Skeletal muscle satellite cell (primary cell): ENCODE results near the gene OGFR.

ENCODE experiments used
- H3K27me3 ChIP-seq: 2 replicates; pipeline ENCODE4 v1.7.0; 2013; ENCODE audit warnings: low read length; ENCODE audit not compliant: control insufficient read depth, insufficient read depth
- H3K36me3 ChIP-seq: 2 replicates; pipeline ENCODE4 v1.7.0; 2013; ENCODE audit warnings: mild to moderate bottlenecking, control low read depth, low read length; ENCODE audit not compliant: insufficient read depth
- H3K4me1 ChIP-seq: 2 replicates; pipeline ENCODE4 v1.7.0; 2013; ENCODE audit warnings: low read length; ENCODE audit not compliant: control insufficient read depth, insufficient read depth
- H3K4me2 ChIP-seq: 2 replicates; pipeline ENCODE4 v1.7.0; 2013; ENCODE audit warnings: mild to moderate bottlenecking, low read length
- H3K4me3 ChIP-seq: 2 replicates; pipeline ENCODE4 v1.7.0; 2013; ENCODE audit warnings: low read length
- H3K9ac ChIP-seq: 2 replicates; pipeline ENCODE4 v1.7.0; 2013; ENCODE audit warnings: mild to moderate bottlenecking, low read depth, low read length, moderate library complexity
- H3K9me3 ChIP-seq: replicated peaks from 2 replicates; pipeline ENCODE4 v1.7.0; 2013; ENCODE audit warnings: mild to moderate bottlenecking, control low read depth, low read length

OGFR gene

DNA sequence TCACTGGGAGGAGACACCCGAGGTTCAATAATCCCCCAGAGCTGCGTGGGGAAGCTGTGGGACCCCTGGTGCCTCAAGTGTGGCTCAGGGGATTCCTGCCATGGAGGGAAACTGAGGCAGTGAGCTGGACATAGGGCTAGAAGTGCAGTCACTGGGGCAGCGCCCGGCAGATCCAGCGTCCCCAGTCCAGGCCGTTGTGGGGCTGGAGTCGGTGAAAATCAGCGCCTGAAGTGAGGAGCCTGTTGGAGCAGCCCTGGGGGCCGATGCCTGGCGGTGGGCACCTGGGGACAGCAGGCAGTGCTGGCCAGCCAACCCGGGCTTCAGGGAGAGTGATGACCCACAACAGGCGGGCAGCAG, 10.1 kb downstream of the OGFR start:
- Histone ChIP-seq H3K4me2 (no peak overlapping the region), H3K27me3 (peaks cover 29% of the 10 kb centered on the region), H3K4me3 (no peak overlapping the region), H3K9me3 (no peaks in the 10 kb centered on the region), H3K4me1 (peaks cover 31% of the 10 kb centered on the region), H3K36me3 (peaks cover 33% of the 10 kb centered on the region), H3K9ac (no peak overlapping the region)

DNA sequence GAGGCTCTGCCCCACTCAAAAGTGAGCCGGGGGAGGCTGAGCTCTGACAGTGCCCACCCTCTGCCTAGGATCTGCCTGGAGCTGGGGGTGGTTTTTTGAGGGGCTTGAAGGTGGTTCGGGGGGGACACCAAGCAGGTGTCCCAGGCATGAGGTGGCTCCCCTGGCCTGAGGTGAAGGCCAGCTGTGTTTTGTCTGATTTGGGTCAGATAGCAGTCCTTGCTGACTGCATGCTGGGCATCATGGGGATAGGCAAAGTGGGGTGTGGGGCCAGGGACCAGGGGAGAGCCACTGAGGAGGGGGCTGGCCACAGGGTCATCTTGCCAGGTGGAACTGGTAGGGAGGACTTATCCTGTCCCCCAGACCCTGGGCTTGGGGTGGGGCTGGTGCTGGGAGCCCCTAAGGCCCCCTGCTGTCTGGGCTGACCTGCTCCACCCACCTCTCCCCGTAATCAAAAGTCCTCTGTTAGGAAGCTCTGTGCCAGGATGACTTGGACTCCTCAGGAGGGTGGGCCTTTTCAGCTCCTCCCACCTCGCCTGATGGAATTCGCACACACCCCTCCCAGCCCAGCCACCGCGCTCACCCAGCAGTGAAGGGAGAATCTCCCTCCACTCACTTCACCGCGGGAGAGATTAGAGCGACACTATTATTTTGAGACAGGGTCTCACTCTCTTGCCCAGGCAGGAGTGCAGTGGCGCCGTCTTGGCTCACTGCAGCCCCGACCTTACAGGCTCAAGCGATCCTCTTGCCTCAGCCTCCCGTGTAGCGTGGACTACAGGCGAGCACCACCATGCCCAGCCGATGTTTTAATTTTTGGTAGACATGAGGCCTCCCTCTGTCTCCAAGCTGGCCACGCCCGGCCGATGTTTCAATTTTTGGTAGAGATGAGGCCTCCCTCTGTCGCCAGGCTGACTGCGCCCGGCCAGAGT, 10.7 kb downstream of the OGFR start:
- Histone ChIP-seq H3K36me3 (peaks cover 27% of the 10 kb centered on the region), H3K4me3 (no peak overlapping the region), H3K27me3 (peaks cover 29% of the 10 kb centered on the region), H3K9me3 (no peaks in the 10 kb centered on the region), H3K9ac (no peak overlapping the region), H3K4me2 (no peak overlapping the region), H3K4me1 (peaks cover 34% of the 10 kb centered on the region)

DNA sequence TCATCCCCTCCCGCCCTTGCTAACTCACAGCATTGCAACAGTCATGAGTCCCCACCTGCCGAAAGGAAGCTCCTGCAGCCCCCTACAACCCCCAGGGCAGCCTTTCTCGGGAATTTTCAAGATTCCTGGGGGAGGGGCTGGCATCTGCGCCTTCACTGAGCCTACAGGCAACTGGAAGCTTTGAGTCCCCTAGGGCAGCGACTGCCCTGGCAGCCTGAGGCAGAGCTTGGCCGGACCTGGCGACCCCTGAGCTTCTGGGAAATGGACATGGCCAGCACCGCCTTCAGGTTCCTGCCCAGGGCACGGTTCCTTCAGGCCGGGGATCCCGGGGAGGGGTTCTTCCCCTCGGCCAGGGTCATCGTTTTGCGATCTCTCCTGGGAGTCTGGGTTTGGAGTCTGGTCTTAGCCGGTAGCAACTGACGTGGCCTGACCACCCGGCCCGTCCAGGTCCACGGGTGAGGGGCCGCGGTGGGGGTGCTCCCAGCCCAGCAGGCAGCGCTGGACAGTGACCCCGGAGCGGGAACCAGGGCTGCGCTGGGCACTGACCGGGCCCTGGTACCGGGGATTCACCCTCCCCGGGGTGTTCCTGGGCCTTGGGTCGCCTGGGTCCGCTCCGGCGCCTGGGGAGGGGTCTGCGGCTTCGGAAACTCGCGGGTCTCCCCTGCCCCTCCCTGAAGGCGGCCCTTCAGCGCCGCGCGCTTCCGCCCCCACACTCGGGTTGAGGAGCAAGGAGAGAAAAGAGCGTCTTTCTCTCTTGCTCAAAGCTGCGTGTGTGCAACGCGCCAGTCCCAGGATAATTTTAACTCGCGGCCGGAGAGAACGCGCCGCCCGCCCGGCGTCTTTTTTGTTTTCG, 11.6 kb downstream of the OGFR start:
- Histone ChIP-seq H3K9ac (peak overlapping the region; percentile 26), H3K4me3 (peak overlapping the region; percentile 39), H3K27me3 (peaks cover 29% of the 10 kb centered on the region), H3K36me3 (peaks cover 19% of the 10 kb centered on the region), H3K9me3 (no peaks in the 10 kb centered on the region), H3K4me1 (peaks cover 34% of the 10 kb centered on the region), H3K4me2 (peak overlapping the region; percentile 78)

DNA sequence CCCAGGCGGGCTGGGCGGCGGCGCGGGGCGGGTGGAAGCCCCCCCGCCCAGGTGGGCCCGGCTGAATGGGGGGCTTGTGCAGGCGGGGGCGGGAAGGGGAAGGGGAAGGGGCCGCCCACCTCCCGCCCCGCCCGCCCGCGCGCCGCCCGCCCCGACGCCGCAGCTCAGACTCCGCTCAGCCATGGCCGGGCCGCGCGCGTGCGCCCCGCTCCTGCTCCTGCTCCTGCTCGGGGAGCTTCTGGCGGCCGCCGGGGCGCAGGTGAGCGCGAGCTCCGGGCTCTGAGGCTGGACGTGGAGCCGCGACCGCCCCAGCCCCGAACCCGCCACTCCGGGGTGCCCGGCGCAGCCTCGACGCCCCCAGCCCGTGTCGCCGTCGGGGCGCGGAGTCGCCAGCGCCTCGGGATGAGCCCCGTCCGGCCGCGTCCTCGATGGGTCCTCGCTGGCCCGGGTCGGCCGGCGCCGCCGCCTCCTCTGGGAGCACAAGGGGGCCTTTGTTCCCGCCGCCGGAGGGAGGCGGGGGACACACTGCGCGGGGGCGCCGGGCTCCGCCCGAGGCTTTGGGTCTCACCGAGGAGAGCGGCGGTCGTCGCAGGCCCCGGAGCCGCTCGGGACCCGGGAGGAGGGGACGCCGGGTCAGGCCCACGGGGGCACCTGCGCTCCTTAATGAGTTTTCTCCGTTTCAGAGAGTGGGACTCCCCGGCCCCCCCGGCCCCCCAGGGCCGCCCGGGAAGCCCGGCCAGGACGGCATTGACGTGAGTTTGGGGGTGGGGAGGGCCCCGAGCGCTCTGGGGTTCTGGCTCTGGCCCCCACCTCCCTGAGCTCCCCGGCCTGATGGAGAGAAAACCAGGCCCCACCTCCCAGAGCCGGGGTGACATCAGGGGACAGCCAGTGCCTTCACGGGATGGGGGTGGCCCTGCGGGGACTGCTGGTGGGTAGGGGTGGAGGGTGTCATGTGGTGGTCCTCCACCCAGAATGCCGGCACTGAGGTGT, 12.5 kb downstream of the OGFR start, which contains the start of gene COL9A3:
Gene COL9A3 (plus strand): TSS at position 167 of the 990 bp plus-strand sequence. CDS start 15 bp downstream, at position 182.
- Histone ChIP-seq H3K36me3 (peaks cover 14% of the 10 kb centered on the region), H3K27me3 (peaks cover 29% of the 10 kb centered on the region), H3K9me3 (no peaks in the 10 kb centered on the region), H3K9ac (peak within 1 kb of the TSS; percentile 26), H3K4me1 (peaks cover 34% of the 10 kb centered on the region), H3K4me3 (peak within 1 kb of the TSS; percentile 39), H3K4me2 (peak within 1 kb of the TSS; percentile 78)

DNA sequence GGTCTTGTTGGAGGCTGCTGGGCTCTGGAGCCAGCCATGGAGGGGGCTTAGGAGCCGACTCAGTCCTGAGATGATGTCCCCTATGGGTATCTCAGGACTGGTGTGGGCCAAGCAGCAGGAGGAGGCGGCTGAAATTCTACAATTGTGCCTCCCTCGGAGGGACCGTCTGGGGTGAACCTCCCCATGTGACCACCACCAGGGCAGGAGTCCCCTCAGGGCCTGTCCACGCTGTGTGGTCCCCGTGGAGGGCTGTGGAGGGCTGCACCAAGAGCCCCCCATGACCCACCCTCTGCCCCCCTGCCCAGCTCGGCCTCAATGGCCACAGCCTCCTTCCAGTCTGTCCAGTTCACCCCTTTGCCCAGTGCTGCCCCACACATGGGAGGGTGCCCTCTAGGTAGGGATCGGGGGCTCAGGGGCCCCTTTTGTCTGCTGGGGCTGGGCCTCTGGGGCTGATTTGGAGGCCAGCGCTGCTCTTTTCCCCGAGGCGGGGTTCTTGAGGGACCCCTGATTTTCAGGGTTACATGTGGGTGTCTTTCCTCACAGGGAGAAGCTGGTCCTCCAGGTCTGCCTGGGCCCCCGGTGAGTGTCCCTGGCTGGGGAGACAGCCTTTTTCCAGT, 13.4 kb downstream of the OGFR start:
- H3K27me3 ChIP-seq = peaks cover 29% of the 10 kb centered on the region

DNA sequence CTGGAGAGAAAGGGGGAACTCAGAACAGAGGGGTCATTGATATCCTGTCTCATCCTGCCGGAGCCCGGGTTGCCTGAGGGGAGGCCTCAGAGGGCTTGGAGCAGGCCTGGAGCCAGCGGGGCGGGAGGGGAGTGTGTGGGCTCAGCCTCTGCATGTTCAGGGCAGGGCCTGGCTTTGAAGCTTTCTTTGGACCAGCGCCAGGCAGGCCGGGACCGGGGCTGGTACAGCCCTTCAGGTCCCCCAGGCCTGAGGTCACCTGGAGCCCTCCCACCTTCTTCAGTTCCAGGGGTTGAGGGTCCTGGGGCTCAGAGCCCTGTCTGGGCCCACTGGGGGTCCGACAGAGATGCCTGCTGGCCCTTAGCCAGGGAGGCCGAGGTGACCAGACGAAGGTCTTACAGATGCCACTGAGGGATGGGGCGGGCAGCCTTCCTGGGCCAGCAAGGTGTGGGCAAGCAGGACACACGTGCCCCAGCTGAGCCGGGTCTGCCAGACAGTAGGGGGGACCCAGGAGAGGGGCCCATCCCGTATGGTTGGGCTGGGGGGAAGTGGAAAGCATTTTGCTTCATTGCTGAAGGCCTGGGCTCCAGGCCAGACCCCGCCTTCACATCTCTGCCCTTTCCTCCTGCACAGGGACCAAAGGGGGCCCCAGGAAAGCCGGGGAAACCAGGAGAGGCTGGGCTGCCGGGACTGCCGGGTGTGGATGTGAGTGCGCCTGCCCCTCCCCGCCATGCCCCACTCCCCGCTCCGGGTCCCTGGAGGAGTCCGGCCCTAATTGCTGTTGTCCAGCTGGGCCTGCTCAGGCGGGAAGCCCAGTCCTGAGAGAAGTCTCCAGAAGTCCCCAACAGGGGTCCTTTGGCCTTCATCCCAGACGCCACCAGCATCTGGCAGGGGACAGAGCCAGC, 14.2 kb downstream of the OGFR start:
- H3K4me3 ChIP-seq = no peak overlapping the region
- peaks cover 29% of the 10 kb centered on the region for H3K27me3 ChIP-seq
- H3K4me2 ChIP-seq = peak overlapping the region; percentile 57
- peaks cover 34% of the 10 kb centered on the region for H3K4me1 ChIP-seq
- H3K36me3 ChIP-seq = peaks cover 3% of the 10 kb centered on the region
- no peaks in the 10 kb centered on the region for H3K9me3 ChIP-seq
- H3K9ac ChIP-seq = no peak overlapping the region

More for the DNA sequence above, 13.4 kb downstream of the OGFR start:
- H3K4me2 ChIP-seq = peak overlapping the region; percentile 57
- H3K9me3 ChIP-seq = no peaks in the 10 kb centered on the region
- no peak overlapping the region for H3K4me3 ChIP-seq
- H3K4me1 ChIP-seq = peaks cover 34% of the 10 kb centered on the region
- H3K9ac ChIP-seq = no peak overlapping the region
- H3K36me3 ChIP-seq = peaks cover 8% of the 10 kb centered on the region

DNA sequence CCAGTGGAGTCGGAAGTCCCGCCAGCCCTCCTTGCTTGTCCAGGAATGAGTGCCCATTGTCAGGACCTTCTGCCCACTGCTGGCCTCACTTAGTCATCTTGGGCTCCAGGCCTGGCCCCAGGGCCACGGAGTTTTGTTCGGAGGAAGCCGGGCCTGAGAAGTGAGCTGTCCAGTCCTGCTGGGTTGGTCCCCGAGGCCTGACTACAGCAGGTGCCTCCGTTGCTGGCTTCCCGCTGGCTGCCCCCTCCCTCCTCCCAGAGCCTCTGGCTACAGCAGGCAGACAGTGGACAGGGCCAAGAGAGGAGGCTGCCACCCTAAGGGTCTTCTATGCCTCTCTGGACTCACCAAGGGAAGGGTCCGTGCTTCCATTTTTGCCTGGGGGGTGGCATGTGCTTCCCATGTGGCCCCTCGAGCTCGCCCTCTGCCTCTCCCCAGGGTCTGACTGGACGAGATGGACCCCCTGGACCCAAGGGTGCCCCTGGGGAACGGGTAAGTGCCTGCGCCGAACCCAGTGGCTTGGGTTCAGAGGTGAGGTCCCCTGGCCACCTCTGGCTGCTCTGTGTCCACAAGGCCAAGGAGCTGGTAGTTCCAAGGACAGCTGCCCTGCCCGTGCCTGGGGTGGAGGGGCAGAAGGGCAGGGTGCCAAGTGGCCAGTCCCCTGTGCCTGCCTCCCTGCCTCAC, 15.0 kb downstream of the OGFR start:
- Histone ChIP-seq H3K9me3 (no peaks in the 10 kb centered on the region), H3K9ac (no peak overlapping the region), H3K36me3 (no peaks in the 10 kb centered on the region), H3K4me1 (peaks cover 35% of the 10 kb centered on the region), H3K27me3 (peaks cover 29% of the 10 kb centered on the region), H3K4me3 (no peak overlapping the region), H3K4me2 (peak overlapping the region; percentile 57)

DNA sequence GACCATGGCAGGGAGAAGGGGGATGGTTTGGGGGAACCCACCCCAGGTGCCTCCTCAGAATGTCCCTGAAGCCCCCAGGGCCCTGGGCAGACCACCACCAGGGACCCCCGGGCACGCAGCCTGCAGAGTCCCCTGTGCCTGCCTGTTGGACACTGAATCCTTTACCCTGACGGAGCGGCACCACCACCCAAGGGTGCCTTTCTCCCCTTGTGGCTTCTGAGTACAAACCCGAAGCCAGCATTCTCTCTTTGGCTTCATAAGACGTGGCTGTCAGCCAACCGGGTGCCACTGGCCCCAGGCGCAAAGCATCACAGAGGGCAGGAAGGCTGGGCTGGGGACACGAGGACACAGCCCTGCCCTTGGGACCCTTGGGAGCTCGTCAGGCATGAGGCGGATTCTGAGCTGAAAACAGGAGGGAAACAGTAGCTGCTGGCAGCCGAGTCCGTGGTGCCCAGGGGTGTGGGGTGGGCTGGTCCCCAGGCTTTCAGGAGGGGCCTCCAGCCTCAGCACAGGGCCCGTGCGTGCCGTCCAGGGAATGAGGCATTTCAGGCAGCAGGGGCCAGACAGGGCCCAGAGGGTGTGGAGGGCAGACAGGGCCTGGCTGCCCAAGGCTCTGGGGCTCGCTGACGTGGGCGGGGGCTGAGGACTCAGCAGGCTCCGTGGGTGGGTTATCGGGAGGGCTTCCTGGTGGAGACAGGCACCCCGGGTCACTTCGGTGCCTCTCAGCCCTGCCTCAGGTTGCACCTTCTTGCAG, 15.8 kb downstream of the OGFR start:
- Histone ChIP-seq H3K4me2 (no peak overlapping the region), H3K4me1 (peaks cover 37% of the 10 kb centered on the region), H3K27me3 (peaks cover 22% of the 10 kb centered on the region), H3K4me3 (no peak overlapping the region), H3K9me3 (no peaks in the 10 kb centered on the region), H3K36me3 (no peaks in the 10 kb centered on the region), H3K9ac (no peak overlapping the region)
